Frontal cortex (tissue), 4 donors: ENCODE data around the gene PLCH1. TPM values are rescaled to one million over a fixed set of nuclear protein-coding genes. Genes with fewer than 3 reads are reported as not detected.

Experiments used
- DNase-seq, 2 donors: peaks; one replicate each; pipeline ENCODE4 v3.0.0; 2012; ENCODE audit warnings: low spot score in 2 of 2
- FAIRE-seq: peaks from 2 replicates; lab custom pipeline; 2012; peaks lifted over from hg19 to GRCh38; lab: Jason Lieb, UNC
- total RNA-seq: library from RNA; depleted of rRNA; stranded (reverse); fragments of >200 nt; gene quantifications from one replicate; pipeline ENCODE4 v1.2.3, GENCODE V29; 2014
- donor health status: control.
- donor health status: control.
- donor health status: control.

The PLCH1 gene
- 19.2 TPM for total RNA-seq

- DNase-seq (peak; percentile 44 to 67), FAIRE-seq (no peak)
Observed at GRCh38 chr3:155744626-155745324, at the start of gene PLCH1. Gene PLCH1 (minus strand): TSS chr3:155745071. CDS start chr3:155704224, 40,847 bp downstream.

GRCh38 chr3:155792532-155792931 lies 47.7 kb upstream of the PLCH1 start:
- DNase-seq: no peak
- FAIRE-seq: no peak

DNA sequence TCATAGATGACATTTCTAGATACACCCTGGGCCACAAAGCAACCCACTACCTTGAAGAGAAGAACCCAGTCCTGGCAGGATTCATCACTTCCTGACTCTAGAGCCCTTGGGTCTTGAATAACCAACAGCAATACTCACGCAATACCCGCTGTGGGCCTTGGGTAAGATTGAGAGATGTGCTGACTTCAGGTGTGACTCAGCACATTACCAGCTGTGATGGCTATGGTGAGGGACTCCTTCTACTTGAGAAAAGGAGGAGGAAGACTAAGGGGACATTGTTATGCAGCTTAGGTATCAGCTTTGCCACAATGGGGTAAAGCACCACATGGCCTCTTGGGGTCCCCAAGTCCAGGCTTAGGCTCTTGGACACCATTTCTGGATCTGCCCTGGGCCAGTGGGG lies 46.3 kb upstream of the PLCH1 start:
- FAIRE-seq: no peak
- no peak for DNase-seq

DNA sequence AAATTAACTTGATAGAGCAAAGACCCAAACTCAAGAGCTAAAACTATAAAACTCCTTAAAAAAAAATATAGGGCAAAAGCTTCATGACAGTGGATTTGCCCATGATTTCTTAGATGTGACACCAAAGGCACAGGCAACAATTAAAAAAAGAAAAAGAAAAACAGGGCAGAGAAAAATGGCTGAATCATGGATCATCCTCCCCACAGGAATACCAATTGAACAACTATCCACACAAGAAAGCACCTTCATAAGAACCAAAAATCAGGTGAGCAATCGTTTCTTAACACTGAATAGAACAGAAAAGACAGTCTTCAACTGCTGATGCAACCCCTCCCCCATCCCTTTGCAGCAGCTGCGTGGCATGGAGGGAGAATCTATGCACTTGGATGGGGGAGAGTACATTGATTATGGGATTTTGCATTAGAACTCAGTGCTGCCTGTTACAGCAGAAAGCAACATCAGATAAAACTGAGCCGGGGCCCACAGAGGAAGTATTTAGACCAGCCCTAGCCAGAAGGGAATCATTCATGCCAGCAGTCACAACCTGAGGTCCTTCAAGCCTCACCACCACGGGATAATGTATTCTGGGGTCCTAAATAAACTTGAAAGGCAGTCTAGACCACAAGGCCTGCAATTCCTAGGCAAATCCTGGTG lies 45.5 kb upstream of the PLCH1 start:
- FAIRE-seq: no peak
- DNase-seq: no peak

GRCh38 chr3:155785662-155786295 lies 40.9 kb upstream of the PLCH1 start:
- DNase-seq (no peak), FAIRE-seq (no peak)

GRCh38 chr3:155782390-155782953 lies 37.6 kb upstream of the PLCH1 start:
- FAIRE-seq (no peak), DNase-seq (no peak)

DNA sequence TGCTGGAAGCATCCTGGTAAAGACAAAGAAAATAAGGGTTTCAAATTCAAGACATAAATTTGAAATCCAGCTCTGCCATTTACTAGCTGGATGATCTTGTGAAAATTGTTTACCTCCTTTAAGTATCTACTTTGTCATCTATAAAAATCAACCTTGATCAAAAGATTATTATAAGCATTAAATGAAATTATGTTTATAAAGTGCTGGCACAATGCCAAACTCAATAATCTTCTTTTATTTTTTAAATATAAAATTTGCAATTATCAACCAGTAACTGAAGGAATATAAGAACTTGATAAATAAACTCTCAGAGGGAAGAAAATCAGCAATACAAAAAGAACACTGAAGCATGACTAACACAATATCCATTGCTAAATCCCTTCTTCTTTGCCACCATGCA lies 35.4 kb upstream of the PLCH1 start:
- DNase-seq (no peak), FAIRE-seq (peak; percentile 15)

- no peak for DNase-seq
- no peak for FAIRE-seq
Observed at GRCh38 chr3:155778462-155778861, 33.6 kb upstream of the PLCH1 start.

- FAIRE-seq: no peak
- no peak for DNase-seq
Observed at GRCh38 chr3:155772801-155773200, 27.9 kb upstream of the PLCH1 start.

DNA sequence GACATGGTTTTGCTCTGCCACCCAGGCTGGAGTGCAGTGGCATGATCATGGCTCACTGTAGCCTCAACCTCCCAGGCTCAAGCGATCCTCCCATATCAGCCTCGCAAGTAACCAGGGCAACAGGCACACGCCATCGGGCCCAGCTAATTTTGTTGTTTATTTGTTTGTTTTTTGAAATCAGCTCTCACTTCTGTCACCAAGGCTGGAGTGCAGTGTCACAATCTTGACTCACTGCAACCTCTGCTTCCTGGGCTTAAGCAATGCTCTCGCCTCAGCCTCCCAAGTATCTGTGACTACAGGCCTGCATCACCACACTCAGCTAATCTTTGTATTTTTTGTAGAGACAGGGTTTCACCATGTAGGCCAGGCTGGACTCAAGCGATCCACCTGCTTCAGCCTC lies 26.3 kb upstream of the PLCH1 start:
- no peak for DNase-seq
- FAIRE-seq: no peak

GRCh38 chr3:155766206-155766605 lies 21.3 kb upstream of the PLCH1 start:
- DNase-seq (no peak), FAIRE-seq (no peak)

- FAIRE-seq: no peak
- no peak for DNase-seq
Observed at GRCh38 chr3:155763870-155764463, 19.1 kb upstream of the PLCH1 start.

DNA sequence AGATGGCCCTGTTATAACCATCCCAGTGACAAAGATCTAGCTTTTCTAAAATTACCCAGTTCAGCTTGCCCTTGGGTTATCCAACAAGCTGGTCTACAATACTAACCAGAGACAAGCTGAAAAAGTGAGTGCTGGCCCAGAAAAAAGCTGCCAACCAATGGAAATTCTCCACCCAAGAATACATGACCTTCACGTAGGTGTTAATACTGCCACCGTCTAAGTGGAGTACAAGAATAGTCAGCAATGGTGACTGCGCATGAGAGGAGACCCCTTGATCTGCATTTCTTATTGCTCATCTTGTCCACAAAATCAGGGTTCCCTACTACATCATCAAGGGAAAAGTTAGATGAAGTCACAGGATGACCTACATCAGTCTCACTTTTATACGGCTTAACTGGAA lies 15.8 kb upstream of the PLCH1 start:
- no peak for DNase-seq
- no peak for FAIRE-seq

- DNase-seq: no peak
- no peak for FAIRE-seq
Observed at GRCh38 chr3:155757577-155757976, 12.7 kb upstream of the PLCH1 start.

- FAIRE-seq: no peak
- DNase-seq: no peak
Observed at GRCh38 chr3:155753038-155753639, 8.3 kb upstream of the PLCH1 start.

DNA sequence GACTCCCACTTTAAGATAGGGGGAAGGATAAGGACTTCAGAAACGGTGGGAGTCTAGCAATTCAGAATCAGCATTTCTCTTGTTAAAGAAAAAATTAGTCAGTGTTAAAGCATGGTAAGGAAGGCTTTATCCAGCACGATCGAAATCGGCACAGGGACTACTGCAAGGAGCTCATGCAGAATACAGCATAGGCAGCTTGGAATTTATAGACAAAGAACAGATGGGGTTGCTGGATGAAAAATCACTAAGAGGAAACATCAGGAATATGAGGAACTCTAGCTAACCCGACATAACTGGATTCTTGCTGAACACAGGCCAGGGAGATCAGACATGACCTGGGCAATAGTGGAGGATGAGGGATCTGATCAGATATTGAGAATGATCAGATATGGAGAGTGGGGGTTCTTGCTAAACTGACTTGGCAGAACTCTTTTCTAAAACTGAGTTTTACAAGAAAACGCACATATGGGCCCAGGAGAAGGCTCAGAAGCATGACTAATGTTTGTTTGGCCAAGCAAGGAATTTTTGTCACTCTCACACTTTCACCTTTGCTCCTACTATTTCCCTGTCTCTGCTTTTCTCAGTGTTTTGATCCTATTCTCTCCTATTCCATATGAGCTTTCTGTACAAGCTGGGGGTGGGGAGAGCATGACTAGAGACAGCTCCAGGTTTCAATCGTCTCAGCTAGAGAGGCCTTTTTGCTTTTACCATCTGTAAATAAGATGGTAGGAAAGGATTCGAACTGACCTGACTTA lies 3.9 kb upstream of the PLCH1 start:
- DNase-seq: no peak
- no peak for FAIRE-seq

- no peak for FAIRE-seq
- DNase-seq: no peak
Observed at GRCh38 chr3:155747946-155748290, 3.0 kb upstream of the PLCH1 start.

- no peak for FAIRE-seq
- no peak for DNase-seq
Observed at GRCh38 chr3:155747286-155747945, 2.5 kb upstream of the PLCH1 start.

GRCh38 chr3:155746703-155747102 lies 1.8 kb upstream of the PLCH1 start:
- no peak for DNase-seq

More at GRCh38 chr3:155746703-155747102, 1.8 kb upstream of the PLCH1 start:
- no peak for FAIRE-seq
